Caco-2 (cell line): Measurements from ENCODE around the gene ZPR1. TPM values are rescaled to one million over a fixed set of nuclear protein-coding genes. Genes with fewer than 3 reads are reported as not detected.

Experiments
- BruUV-seq: library from RNA; stranded (reverse); fragments of 400-500 nt; replicated peaks from 2 replicates; lab custom pipeline; 2021; lab: Mats Ljungman, UMichigan
- CTCF ChIA-PET: fragments of 300-600 bp; sonication (Branson Sonifier 250); formaldehyde crosslinking; loops from one replicate; lab custom pipeline; 2022; ENCODE audit warnings: antibody characterized with exemption; lab: Charles Lee
- POLR2A ChIA-PET: fragments of 300-600 bp; sonication (Branson Sonifier 250); formaldehyde crosslinking; loops from one replicate; lab custom pipeline; 2022; ENCODE audit warnings: antibody characterized with exemption; lab: Charles Lee
- DNase-seq, 2 experiments: peaks; one replicate each; pipeline versions ENCODE4 v3.0.0 to v3.0.0-alpha.2; 2020 to 2022
- H3K27me3 ChIP-seq: replicated peaks from 2 replicates; pipeline ENCODE4 v1.6.0; 2011; ENCODE audit warnings: low read length; ENCODE audit not compliant: control insufficient read depth, insufficient read depth
- H3K36me3 ChIP-seq: 2 replicates; pipeline ENCODE4 v1.5.1; 2011; ENCODE audit warnings: low read length; ENCODE audit not compliant: control insufficient read depth, insufficient read depth
- H3K4me1 ChIP-seq: fragments of 250-450 bp; sonication (Bioruptor Pico); 2 replicates; pipeline ENCODE4 v1.5.1; 2020; ENCODE audit warnings: mild to moderate bottlenecking
- H3K4me3 ChIP-seq: 2 replicates; pipeline ENCODE4 v1.5.1; 2011; ENCODE audit warnings: low read depth, mild to moderate bottlenecking, control low read depth, low read length
- H3K9me3 ChIP-seq: fragments of 250-450 bp; sonication (Bioruptor Pico); 2 replicates; pipeline ENCODE4 v1.5.1; 2020; ENCODE audit warnings: mild to moderate bottlenecking, moderate library complexity
- H3K27ac Mint-ChIP-seq: one replicate; pipeline ENCODE4 v1.8.0; 2022; ENCODE audit warnings: mixed read lengths; ENCODE audit not compliant: unreplicated experiment
- H3K27me3 Mint-ChIP-seq: one replicate; pipeline ENCODE4 v1.8.0; 2022; ENCODE audit warnings: mixed read lengths; ENCODE audit not compliant: insufficient read depth, unreplicated experiment
- H3K36me3 Mint-ChIP-seq: one replicate; pipeline ENCODE4 v1.8.0; 2022; ENCODE audit warnings: mild to moderate bottlenecking, mixed read lengths; ENCODE audit not compliant: insufficient read depth, unreplicated experiment
- H3K4me1 Mint-ChIP-seq: one replicate; pipeline ENCODE4 v1.8.0; 2022; ENCODE audit warnings: low read depth, mixed read lengths; ENCODE audit not compliant: unreplicated experiment
- H3K4me3 Mint-ChIP-seq: one replicate; pipeline ENCODE4 v1.8.0; 2022; ENCODE audit warnings: mild to moderate bottlenecking, moderate library complexity, mixed read lengths; ENCODE audit not compliant: unreplicated experiment
- H3K9me3 Mint-ChIP-seq: one replicate; pipeline ENCODE4 v1.8.0; 2022; ENCODE audit warnings: mixed read lengths; ENCODE audit not compliant: unreplicated experiment
- intact Hi-C: fragments of 100-400 bp; cut with micrococcal nuclease; formaldehyde crosslinking; loops from one replicate; pipeline ENCODE4 v1.10.0; 2022; ENCODE audit not compliant: unreplicated experiment
- total RNA-seq: library from RNA; stranded (reverse); gene quantifications from 2 replicates; pipeline ENCODE4 v1.2.3, GENCODE V29; 2022
- TF ChIP-seq, protein P1 (sequence below), 2 experiments: fragments of 200-600 bp in 1 of 2; IDR thresholded peaks; 1 replicate in 1 of 2; 2 replicates in 1 of 2; pipeline versions ENCODE4 v1.5.1 to v1.8.0; 2011 to 2022; ENCODE audit warnings: antibody characterized with exemption in 1 of 2, control low read depth in 1 of 2, inconsistent platforms in 1 of 2, low read depth in 1 of 2, low read length in 1 of 2, mild to moderate bottlenecking in 1 of 2, moderate library complexity in 1 of 2; ENCODE audit not compliant: insufficient read depth in 1 of 2, severe bottlenecking in 1 of 2, unreplicated experiment in 1 of 2

Gene ZPR1
- total RNA-seq, 1 experiment from 2014 or later, result 194 TPM

GRCh38 chr11:116731821-116732220, 56.0 kb downstream of the ZPR1 start:
- ChIA-PET POLR2A (interaction anchor here (0.5 kb wide), 2 partner anchors 63 to 465 kb away, joined by 3 read pairs; no protein-coding TSS in a partner anchor), CTCF (interaction anchor here (0.6 to 4.4 kb wide), 11 partner anchors 9 to 411 kb away, joined by 3 to 65 read pairs (median 5); no protein-coding TSS in a partner anchor)
- Mint-ChIP-seq H3K4me3 (no peak overlapping the region), H3K36me3 (no peaks in the 10 kb centered on the region), H3K9me3 (no peaks in the 10 kb centered on the region), H3K27ac (no peak overlapping the region), H3K27me3 (peaks cover 9% of the 10 kb centered on the region), H3K4me1 (peaks cover 15% of the 10 kb centered on the region)
- no peak overlapping the region for H3K4me3 ChIP-seq
- DNase-seq, result peak in 1 of 2 experiments; percentile 36
- peaks cover 9% of the 10 kb centered on the region for H3K4me1 ChIP-seq
- TF ChIP-seq, protein P1, sequence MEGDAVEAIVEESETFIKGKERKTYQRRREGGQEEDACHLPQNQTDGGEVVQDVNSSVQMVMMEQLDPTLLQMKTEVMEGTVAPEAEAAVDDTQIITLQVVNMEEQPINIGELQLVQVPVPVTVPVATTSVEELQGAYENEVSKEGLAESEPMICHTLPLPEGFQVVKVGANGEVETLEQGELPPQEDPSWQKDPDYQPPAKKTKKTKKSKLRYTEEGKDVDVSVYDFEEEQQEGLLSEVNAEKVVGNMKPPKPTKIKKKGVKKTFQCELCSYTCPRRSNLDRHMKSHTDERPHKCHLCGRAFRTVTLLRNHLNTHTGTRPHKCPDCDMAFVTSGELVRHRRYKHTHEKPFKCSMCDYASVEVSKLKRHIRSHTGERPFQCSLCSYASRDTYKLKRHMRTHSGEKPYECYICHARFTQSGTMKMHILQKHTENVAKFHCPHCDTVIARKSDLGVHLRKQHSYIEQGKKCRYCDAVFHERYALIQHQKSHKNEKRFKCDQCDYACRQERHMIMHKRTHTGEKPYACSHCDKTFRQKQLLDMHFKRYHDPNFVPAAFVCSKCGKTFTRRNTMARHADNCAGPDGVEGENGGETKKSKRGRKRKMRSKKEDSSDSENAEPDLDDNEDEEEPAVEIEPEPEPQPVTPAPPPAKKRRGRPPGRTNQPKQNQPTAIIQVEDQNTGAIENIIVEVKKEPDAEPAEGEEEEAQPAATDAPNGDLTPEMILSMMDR (IDR thresholded peaks at IDR 0.05; ENCODE audit: insufficient read depth in 1 of 2, low read depth in 1 of 2, low read length in 1 of 2, severe bottlenecking in 1 of 2, unreplicated experiment in 1 of 2), result no peak
- H3K27me3 ChIP-seq, result no peaks in the 10 kb centered on the region
- no peaks in the 10 kb centered on the region for H3K36me3 ChIP-seq
- intact Hi-C loops, result loop anchor here (1.0 to 5.0 kb wide), 3 partner anchors 105 to 494 kb away; partner anchors contain the start of gene APOA1
- no TSS peak for BruUV-seq
- no peaks in the 10 kb centered on the region for H3K9me3 ChIP-seq

- intact Hi-C loops, result loop anchor here (5.0 kb wide), 1 partner anchor 106 kb away; the partner anchor contains the start of gene APOA1
- H3K36me3 ChIP-seq, result no peaks in the 10 kb centered on the region
- no peaks in the 10 kb centered on the region for H3K9me3 ChIP-seq
- ChIA-PET POLR2A (interaction anchor here (0.5 kb wide), 1 partner anchor 63 kb away, joined by 3 read pairs; no protein-coding TSS in a partner anchor), CTCF (interaction anchor here (0.6 to 4.4 kb wide), 5 partner anchors 12 to 412 kb away, joined by 3 to 65 read pairs (median 5); no protein-coding TSS in a partner anchor)
- H3K27me3 Mint-ChIP-seq, result peaks cover 9% of the 10 kb centered on the region
- no TSS peak for BruUV-seq
- DNase-seq, result peak; percentile 37 to 58
- no peak overlapping the region for H3K4me3 Mint-ChIP-seq
- no peaks in the 10 kb centered on the region for H3K9me3 Mint-ChIP-seq
- no peak overlapping the region for H3K27ac Mint-ChIP-seq
- TF ChIP-seq, protein P1 (IDR thresholded peaks at IDR 0.05; ENCODE audit: insufficient read depth in 1 of 2, low read depth in 1 of 2, low read length in 1 of 2, severe bottlenecking in 1 of 2, unreplicated experiment in 1 of 2), result peak in 1 of 2 experiments; percentile 30
- H3K27me3 ChIP-seq, result no peaks in the 10 kb centered on the region
- H3K4me1 ChIP-seq, result peaks cover 9% of the 10 kb centered on the region
- no peak overlapping the region for H3K4me3 ChIP-seq
- no peaks in the 10 kb centered on the region for H3K36me3 Mint-ChIP-seq
- peaks cover 15% of the 10 kb centered on the region for H3K4me1 Mint-ChIP-seq
Measured at GRCh38 chr11:116731097-116731761, 56.6 kb downstream of the ZPR1 start.

- Histone ChIP-seq H3K4me3 (no peak overlapping the region), H3K36me3 (no peaks in the 10 kb centered on the region), H3K9me3 (no peaks in the 10 kb centered on the region), H3K4me1 (peaks cover 9% of the 10 kb centered on the region), H3K27me3 (no peaks in the 10 kb centered on the region)
- Mint-ChIP-seq H3K27me3 (peaks cover 9% of the 10 kb centered on the region), H3K27ac (no peak overlapping the region), H3K36me3 (no peaks in the 10 kb centered on the region), H3K9me3 (no peaks in the 10 kb centered on the region), H3K4me3 (no peak overlapping the region), H3K4me1 (peaks cover 15% of the 10 kb centered on the region)
- DNase-seq, result peak in 1 of 2 experiments; percentile 33
- ChIA-PET CTCF (interaction anchor here (0.7 to 4.4 kb wide), 4 partner anchors 13 to 369 kb away, joined by 3 to 65 read pairs (median 4); no protein-coding TSS in a partner anchor), POLR2A (no interaction called here)
- TF ChIP-seq, protein P1 (IDR thresholded peaks at IDR 0.05; ENCODE audit: insufficient read depth in 1 of 2, low read depth in 1 of 2, low read length in 1 of 2, severe bottlenecking in 1 of 2, unreplicated experiment in 1 of 2), result no peak
- no TSS peak for BruUV-seq
- intact Hi-C loops, result loop anchor here (5.0 kb wide), 1 partner anchor 107 kb away; the partner anchor contains the start of gene APOA1
Measured at GRCh38 chr11:116730601-116731000, 57.2 kb downstream of the ZPR1 start.
